ENCODE data around the gene GRIK3. TPM values are rescaled to one million over a fixed set of nuclear protein-coding genes. Genes with fewer than 3 reads are reported as not detected.

Gene GRIK3
- total RNA-seq, 3 donors from 2014 or later (not counting 1 experiment from before 2014, with no cell fraction given), result not detected

GRCh38 chr1:36865602-36865900, 168.8 kb downstream of the GRIK3 start:
- ATAC-seq (no peak), DNase-seq (no peak)
- H3K36me3 Mint-ChIP-seq, result no peaks in the 10 kb centered on the region
- no peaks in the 10 kb centered on the region for H3K27me3 ChIP-seq (ENCODE audit: control insufficient read depth, insufficient read depth, low read length)
- H3K27ac Mint-ChIP-seq, result no peak overlapping the region
- H3K9me3 ChIP-seq (ENCODE audit: control insufficient read depth, insufficient read depth, low read length), result no peaks in the 10 kb centered on the region
- intact Hi-C loops (cut with micrococcal nuclease), result no loop called here
- 57% methylated on average over 1 of the region's 1 CpG for WGBS (ENCODE audit: insufficient coverage)
- no peak overlapping the region for H3K4me3 Mint-ChIP-seq
- no peaks in the 10 kb centered on the region for H3K4me1 Mint-ChIP-seq
- H3K4me3 ChIP-seq (ENCODE audit: low read length), result no peak overlapping the region
- H3K4me1 ChIP-seq (ENCODE audit: control insufficient read depth, insufficient read depth, low read length), result no peaks in the 10 kb centered on the region
- H3K36me3 ChIP-seq (ENCODE audit: control insufficient read depth, insufficient read depth, low read length), result no peaks in the 10 kb centered on the region
- H3K27me3 Mint-ChIP-seq (ENCODE audit: low read depth in 2 of 2), result peaks cover 0 to under 1% of the 10 kb centered on the region in 2 donors
- no peak for TF ChIP-seq CTCF (IDR thresholded peaks at IDR 0.05)
- no peak overlapping the region for H3K27ac ChIP-seq (ENCODE audit: low read length)
- no peaks in the 10 kb centered on the region for H3K9me3 Mint-ChIP-seq

- 72% methylated on average over 8 of the region's 11 CpGs for WGBS (ENCODE audit: insufficient coverage)
- Histone ChIP-seq H3K4me1 (ENCODE audit: control insufficient read depth, insufficient read depth, low read length) (no peaks in the 10 kb centered on the region), H3K36me3 (ENCODE audit: control insufficient read depth, insufficient read depth, low read length) (no peaks in the 10 kb centered on the region), H3K27ac (ENCODE audit: low read length) (no peak overlapping the region), H3K27me3 (ENCODE audit: control insufficient read depth, insufficient read depth, low read length) (no peaks in the 10 kb centered on the region), H3K4me3 (ENCODE audit: low read length) (no peak overlapping the region), H3K9me3 (ENCODE audit: control insufficient read depth, insufficient read depth, low read length) (no peaks in the 10 kb centered on the region)
- DNase-seq (no peak), ATAC-seq (no peak)
- TF ChIP-seq CTCF (IDR thresholded peaks at IDR 0.05), result no peak
- intact Hi-C loops (cut with micrococcal nuclease), result no loop called here
- no peaks in the 10 kb centered on the region for H3K9me3 Mint-ChIP-seq
- no peak overlapping the region for H3K27ac Mint-ChIP-seq
- no peak overlapping the region for H3K4me3 Mint-ChIP-seq
- H3K27me3 Mint-ChIP-seq (ENCODE audit: low read depth in 2 of 2), result peaks cover 0 to 5% of the 10 kb centered on the region in 2 donors
- no peaks in the 10 kb centered on the region for H3K4me1 Mint-ChIP-seq
- H3K36me3 Mint-ChIP-seq, result no peaks in the 10 kb centered on the region
Observed at GRCh38 chr1:36864823-36865601, 169.3 kb downstream of the GRIK3 start.

- WGBS (ENCODE audit: insufficient coverage), result 41% methylated on average over 6 of the region's 6 CpGs
- H3K4me1 ChIP-seq (ENCODE audit: control insufficient read depth, insufficient read depth, low read length), result no peaks in the 10 kb centered on the region
- no peak overlapping the region for H3K27ac Mint-ChIP-seq
- DNase-seq (peak in 1 of 2 donors; percentile 8), ATAC-seq (no peak)
- peaks cover 0 to 5% of the 10 kb centered on the region in 2 donors for H3K27me3 Mint-ChIP-seq (ENCODE audit: low read depth in 2 of 2)
- no peaks in the 10 kb centered on the region for H3K9me3 ChIP-seq (ENCODE audit: control insufficient read depth, insufficient read depth, low read length)
- no peaks in the 10 kb centered on the region for H3K27me3 ChIP-seq (ENCODE audit: control insufficient read depth, insufficient read depth, low read length)
- H3K9me3 Mint-ChIP-seq, result no peaks in the 10 kb centered on the region
- H3K4me1 Mint-ChIP-seq, result no peaks in the 10 kb centered on the region
- intact Hi-C loops (cut with micrococcal nuclease), result no loop called here
- H3K36me3 Mint-ChIP-seq, result no peaks in the 10 kb centered on the region
- no peak overlapping the region for H3K4me3 ChIP-seq (ENCODE audit: low read length)
- H3K27ac ChIP-seq (ENCODE audit: low read length), result no peak overlapping the region
- no peaks in the 10 kb centered on the region for H3K36me3 ChIP-seq (ENCODE audit: control insufficient read depth, insufficient read depth, low read length)
- no peak overlapping the region for H3K4me3 Mint-ChIP-seq
- TF ChIP-seq CTCF (IDR thresholded peaks at IDR 0.05), result no peak
Observed at GRCh38 chr1:36864182-36864822, 170.0 kb downstream of the GRIK3 start.
